Measurements from ENCODE around the gene PTX4. TPM values are rescaled to one million over a fixed set of nuclear protein-coding genes. Genes with fewer than 3 reads are reported as not detected.

Gene PTX4
- polyA plus RNA-seq, 1 donor (not counting 4 experiments of a cell fraction or from before 2014, with no cell fraction given) = not detected

GRCh38 chr16:1528921-1529537 is 40.3 kb upstream of the PTX4 start:
- Histone ChIP-seq H3K27me3 (ENCODE audit: control insufficient read depth, extremely low read depth, insufficient read depth, low read length) (peaks cover 6% of the 10 kb centered on the region), H3K9me1 (ENCODE audit: control insufficient read depth, extremely low read depth, insufficient read depth, low read length) (no peaks in the 10 kb centered on the region), H3K9me3 (ENCODE audit: control insufficient read depth, low read depth, low read length) (no peaks in the 10 kb centered on the region), H2AFZ (ENCODE audit: control insufficient read depth, low read length) (no peak overlapping the region), H3K4me1 (ENCODE audit: control insufficient read depth, extremely low read depth, insufficient read depth, low read length) (peaks cover 49% of the 10 kb centered on the region), H4K20me1 (ENCODE audit: control insufficient read depth, extremely low read depth, insufficient read depth, low read length) (no peaks in the 10 kb centered on the region), H3K4me2 (ENCODE audit: control insufficient read depth, extremely low read depth, insufficient read depth, low read depth, low read length) (no peak overlapping the region), H3K4me3 (ENCODE audit: control insufficient read depth in 2 of 3, extremely low read depth in 1 of 3, insufficient read depth in 2 of 3, low read depth in 1 of 3, low read length in 3 of 3) (no peak overlapping the region), H3K9ac (ENCODE audit: control insufficient read depth, extremely low read depth, insufficient read depth, low read length) (no peak overlapping the region), H3K79me2 (ENCODE audit: control insufficient read depth, insufficient read depth, low read length) (no peaks in the 10 kb centered on the region), H3K36me3 (ENCODE audit: control insufficient read depth in 2 of 2, extremely low read depth in 1 of 2, insufficient read depth in 2 of 2, low read length in 2 of 2) (no peaks in the 10 kb centered on the region), H3K27ac (ENCODE audit: control insufficient read depth, insufficient read depth, low read length) (no peak overlapping the region)
- DNase-seq (ENCODE audit: low read depth, low spot score) (no peak), FAIRE-seq (no peak)
- dilution Hi-C loops (cut with MboI; ENCODE audit: extremely low pct_ligation_motif_present, low sequenced_read_pairs) = no loop called here
- TF ChIP-seq CTCF (optimal IDR thresholded peaks at IDR 0.05 in 1 of 3, IDR thresholded peaks at IDR 0.05 in 1 of 3, conservative IDR thresholded peaks at IDR 0.05 in 1 of 3; ENCODE audit: extremely low read depth in 1 of 3, insufficient read depth in 2 of 3, low read length in 3 of 3) (no peak), EZH2 (IDR thresholded peaks at IDR 0.05; ENCODE audit: low read length) (no peak)

DNA sequence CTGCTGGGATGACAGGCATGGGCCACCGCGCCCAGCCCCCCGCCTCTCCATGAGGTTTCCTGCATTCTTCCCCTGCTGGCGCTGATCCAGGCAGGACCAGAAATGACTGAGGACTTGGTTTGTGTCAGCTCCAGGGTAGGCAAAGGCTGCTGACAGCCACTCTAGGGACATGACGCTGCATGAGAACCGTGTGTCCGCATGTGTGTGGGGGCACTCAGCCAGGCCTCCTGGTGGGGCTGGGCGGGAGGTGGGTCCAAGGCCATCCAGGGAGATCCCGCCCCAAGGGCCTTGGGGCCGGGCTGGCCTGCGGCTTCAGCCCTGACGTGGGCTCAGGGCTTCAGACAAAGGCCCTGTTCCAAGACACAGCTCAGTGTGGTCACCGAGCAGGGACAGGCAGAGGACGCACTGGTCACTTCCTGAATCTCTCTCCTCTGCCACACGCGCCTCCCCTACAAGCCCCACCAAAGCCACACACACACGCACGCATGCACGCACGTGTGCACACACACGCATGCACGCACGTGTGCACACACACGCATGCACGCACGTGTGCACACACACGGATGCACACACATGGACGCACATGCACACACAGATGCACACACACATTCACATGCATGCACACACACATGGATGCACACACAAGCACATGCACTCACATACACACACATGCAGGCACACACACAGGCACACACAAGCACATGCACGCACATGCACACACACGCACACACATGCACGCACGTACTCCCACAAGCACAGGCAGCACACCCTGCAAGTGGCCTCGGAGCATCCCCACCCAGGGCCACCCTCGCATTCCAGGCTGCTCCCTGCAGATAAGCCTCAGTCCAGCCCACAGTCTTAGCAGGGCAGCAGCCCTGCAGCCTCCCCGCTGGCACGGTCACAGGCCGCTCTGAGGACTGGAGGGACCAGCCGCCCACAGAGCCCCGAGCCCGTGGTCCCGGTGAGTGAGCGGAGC is 39.4 kb upstream of the PTX4 start:
- Histone ChIP-seq H3K4me3 (ENCODE audit: control insufficient read depth in 2 of 3, extremely low read depth in 1 of 3, insufficient read depth in 2 of 3, low read depth in 1 of 3, low read length in 3 of 3) (no peak overlapping the region), H3K36me3 (ENCODE audit: control insufficient read depth in 2 of 2, extremely low read depth in 1 of 2, insufficient read depth in 2 of 2, low read length in 2 of 2) (no peaks in the 10 kb centered on the region), H3K9me3 (ENCODE audit: control insufficient read depth, low read depth, low read length) (no peaks in the 10 kb centered on the region), H2AFZ (ENCODE audit: control insufficient read depth, low read length) (no peak overlapping the region), H4K20me1 (ENCODE audit: control insufficient read depth, extremely low read depth, insufficient read depth, low read length) (no peaks in the 10 kb centered on the region), H3K9me1 (ENCODE audit: control insufficient read depth, extremely low read depth, insufficient read depth, low read length) (no peaks in the 10 kb centered on the region), H3K4me1 (ENCODE audit: control insufficient read depth, extremely low read depth, insufficient read depth, low read length) (peaks cover 40% of the 10 kb centered on the region), H3K79me2 (ENCODE audit: control insufficient read depth, insufficient read depth, low read length) (no peaks in the 10 kb centered on the region), H3K27ac (ENCODE audit: control insufficient read depth, insufficient read depth, low read length) (no peak overlapping the region), H3K4me2 (ENCODE audit: control insufficient read depth, extremely low read depth, insufficient read depth, low read depth, low read length) (no peak overlapping the region), H3K9ac (ENCODE audit: control insufficient read depth, extremely low read depth, insufficient read depth, low read length) (no peak overlapping the region), H3K27me3 (ENCODE audit: control insufficient read depth, extremely low read depth, insufficient read depth, low read length) (peaks cover 6% of the 10 kb centered on the region)
- FAIRE-seq = no peak
- TF ChIP-seq EZH2 (IDR thresholded peaks at IDR 0.05; ENCODE audit: low read length) (no peak), CTCF (optimal IDR thresholded peaks at IDR 0.05 in 1 of 3, IDR thresholded peaks at IDR 0.05 in 1 of 3, conservative IDR thresholded peaks at IDR 0.05 in 1 of 3; ENCODE audit: extremely low read depth in 1 of 3, insufficient read depth in 2 of 3, low read length in 3 of 3) (no peak)
- dilution Hi-C loops (cut with MboI; ENCODE audit: extremely low pct_ligation_motif_present, low sequenced_read_pairs) = no loop called here
- no peak for DNase-seq (ENCODE audit: low read depth, low spot score)

Data from keratinocyte (primary cell).